NT2/D1 (cell line): Measurements from ENCODE around the gene CABP4.

Experiments
- SUZ12 ChIP-seq: IDR thresholded peaks from 2 replicates; pipeline ENCODE4 v1.6.1; 2011; ENCODE audit not compliant: insufficient read length, insufficient read depth; ENCODE audit errors: extremely low read depth
- YY1 ChIP-seq: IDR thresholded peaks from 2 replicates; pipeline ENCODE4 v1.6.1; 2011; ENCODE audit not compliant: insufficient read length, insufficient read depth
- ZNF274 ChIP-seq: IDR thresholded peaks from 2 replicates; pipeline ENCODE4 v1.6.1; 2011; ENCODE audit warnings: mild to moderate bottlenecking, low read depth, low read length

DNA sequence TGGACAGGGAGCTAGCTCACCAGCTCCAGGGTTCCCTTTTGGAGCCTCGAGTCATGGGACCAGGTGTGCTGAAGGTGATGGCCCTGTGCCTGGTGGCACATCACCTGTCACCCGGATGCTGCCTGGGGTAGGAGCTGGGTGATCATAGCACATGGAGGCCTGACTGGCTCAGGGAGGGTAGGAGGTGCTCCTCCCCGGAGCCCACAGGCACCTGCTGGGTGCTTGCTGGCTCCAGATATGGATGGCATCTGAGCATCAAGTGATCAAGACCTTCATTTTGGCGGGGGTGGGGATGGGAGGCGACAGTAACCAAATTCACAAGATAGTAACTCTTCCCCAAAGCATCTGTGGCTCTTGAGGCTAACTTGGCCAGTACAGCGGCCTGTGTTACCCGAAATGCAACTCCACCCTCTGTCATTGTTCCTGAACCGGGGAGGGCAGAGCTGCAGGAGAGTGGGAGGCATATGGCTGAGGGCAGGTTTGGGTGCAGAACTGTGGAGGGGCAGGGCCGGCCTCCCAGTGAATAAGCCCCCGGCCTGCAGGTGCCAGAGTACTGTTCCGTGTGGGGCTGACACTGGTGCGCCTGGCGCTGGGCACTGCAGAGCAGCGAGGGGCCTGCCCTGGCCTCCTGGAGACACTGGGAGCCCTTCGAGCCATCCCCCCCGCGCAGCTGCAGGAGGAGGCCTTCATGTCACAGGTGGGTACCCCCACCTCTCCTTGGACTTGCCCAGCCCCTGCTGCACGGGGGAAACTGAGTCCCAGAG lies 46.5 kb upstream of the CABP4 start:
- no peak for TF ChIP-seq ZNF274
- no peak for TF ChIP-seq SUZ12
- TF ChIP-seq YY1 = no peak
